SK-N-SH treated with all-trans-retinoic acid at 6 μM for 48 hours (cell line): ENCODE data around the gene SDC1.

Experiments
- ATAC-seq: fragments of 200-7000 bp; cut with Tn5 transposase; 3 replicates; pipeline ENCODE4 v1.9.1; 2020; ENCODE audit warnings: mild to moderate bottlenecking, moderate library complexity
- ARNTL ChIP-seq: fragments of 450-650 bp; formaldehyde crosslinking; IDR thresholded peaks from 2 replicates; pipeline ENCODE4 v1.5.0; 2020; ENCODE audit warnings: low read depth, mild to moderate bottlenecking, moderate library complexity, borderline replicate concordance
- BACH2 ChIP-seq: fragments of 250-450 bp; sonication (Bioruptor Pico); IDR thresholded peaks from 2 replicates; pipeline ENCODE4 v1.9.0; 2021; ENCODE audit warnings: mild to moderate bottlenecking, borderline replicate concordance
- ESRRG ChIP-seq: fragments of 250-450 bp; sonication (Bioruptor Pico); IDR thresholded peaks from 2 replicates; pipeline ENCODE4 v1.6.1; 2021; ENCODE audit warnings: mild to moderate bottlenecking
- OSR1 ChIP-seq: fragments of 250-450 bp; sonication (Bioruptor Pico); IDR thresholded peaks from 2 replicates; pipeline ENCODE4 v1.8.0; 2022; ENCODE audit warnings: moderate library complexity, mild to moderate bottlenecking, inconsistent platforms
- RARB ChIP-seq: fragments of 250-450 bp; sonication (Bioruptor Pico); IDR thresholded peaks from 2 replicates; pipeline ENCODE4 v1.8.0; 2021; ENCODE audit warnings: mild to moderate bottlenecking, moderate library complexity
- SNAI2 ChIP-seq: fragments of 250-450 bp; sonication (Bioruptor Pico); IDR thresholded peaks from 2 replicates; pipeline ENCODE4 v1.5.0; 2020; ENCODE audit warnings: mild to moderate bottlenecking, moderate library complexity
- TCF4 ChIP-seq: fragments of 250-450 bp; sonication (Bioruptor Pico); IDR thresholded peaks from 2 replicates; pipeline ENCODE4 v1.8.0; 2021; ENCODE audit warnings: mild to moderate bottlenecking, moderate library complexity, borderline replicate concordance
- TOX ChIP-seq: fragments of 250-450 bp; sonication (Bioruptor Pico); IDR thresholded peaks from 2 replicates; pipeline ENCODE4 v1.8.0; 2021; ENCODE audit warnings: mild to moderate bottlenecking, moderate library complexity, borderline replicate concordance
- ZC3H10 ChIP-seq: fragments of 250-450 bp; sonication (Bioruptor Pico); IDR thresholded peaks from 2 replicates; pipeline ENCODE4 v1.5.1; 2021; ENCODE audit warnings: mild to moderate bottlenecking, moderate library complexity
- ZFP3 ChIP-seq: fragments of 250-450 bp; sonication (Bioruptor Pico); IDR thresholded peaks from 2 replicates; pipeline ENCODE4 v1.5.0; 2020; ENCODE audit warnings: mild to moderate bottlenecking, moderate library complexity
- ZFP30 ChIP-seq: fragments of 450-650 bp; formaldehyde crosslinking; IDR thresholded peaks from 2 replicates; pipeline ENCODE4 v1.5.0; 2022; ENCODE audit warnings: mild to moderate bottlenecking, moderate library complexity
- ZNF565 ChIP-seq: fragments of 450-650 bp; formaldehyde crosslinking; conservative IDR thresholded peaks from 2 replicates; pipeline ENCODE4 v1.5.0; 2020; ENCODE audit warnings: low read depth, mild to moderate bottlenecking, moderate library complexity
- ZNF70 ChIP-seq: fragments of 450-650 bp; formaldehyde crosslinking; IDR thresholded peaks from 2 replicates; pipeline ENCODE4 v1.5.0; 2020; ENCODE audit warnings: mild to moderate bottlenecking, moderate library complexity
- ZNF8 ChIP-seq: fragments of 450-650 bp; formaldehyde crosslinking; IDR thresholded peaks from 2 replicates; pipeline ENCODE4 v1.5.0; 2020; ENCODE audit warnings: mild to moderate bottlenecking, moderate library complexity
- TF ChIP-seq, protein P1 (sequence below): fragments of 250-450 bp; sonication (Bioruptor Pico); IDR thresholded peaks from 2 replicates; pipeline ENCODE4 v1.5.1; 2020; ENCODE audit warnings: low read depth, mild to moderate bottlenecking, moderate library complexity
- TF ChIP-seq, protein P2 (sequence below): fragments of 250-450 bp; sonication (Bioruptor Pico); IDR thresholded peaks from 2 replicates; pipeline ENCODE4 v1.8.0; 2020; ENCODE audit warnings: mild to moderate bottlenecking, moderate library complexity, borderline replicate concordance
- TF ChIP-seq, protein P3 (sequence below): fragments of 250-450 bp; sonication (Bioruptor Pico); IDR thresholded peaks from 2 replicates; pipeline ENCODE4 v1.5.1; 2021; ENCODE audit warnings: mild to moderate bottlenecking, moderate library complexity
- TF ChIP-seq, protein P4 (sequence below): fragments of 250-450 bp; sonication (Bioruptor Pico); IDR thresholded peaks from 2 replicates; pipeline ENCODE4 v1.8.0; 2021; ENCODE audit warnings: low read depth, mild to moderate bottlenecking, moderate library complexity, borderline replicate concordance
- TF ChIP-seq, protein P5 (sequence below): fragments of 250-450 bp; sonication (Bioruptor Pico); IDR thresholded peaks from 2 replicates; pipeline ENCODE4 v1.5.0; 2020; ENCODE audit warnings: mild to moderate bottlenecking, moderate library complexity

SDC1 gene

DNA sequence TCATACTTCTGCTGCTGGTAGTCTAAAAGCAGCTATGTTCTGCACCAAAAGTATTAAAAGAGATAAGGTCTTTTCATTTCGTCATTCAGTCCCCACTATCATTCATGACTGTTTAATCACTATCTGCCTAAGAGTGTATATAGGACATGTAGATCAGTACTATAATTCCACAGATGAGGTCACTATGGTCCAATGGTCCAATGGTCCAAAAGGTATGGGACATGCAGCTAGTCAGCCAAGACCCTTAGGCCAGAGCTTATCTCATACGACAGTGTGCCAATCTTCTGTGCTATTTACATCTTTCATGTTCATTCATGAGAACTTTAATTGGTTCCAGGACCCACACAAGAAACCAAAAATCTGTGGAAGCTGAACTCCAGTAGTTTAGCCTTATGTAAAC, 42.6 kb upstream of the SDC1 start:
- TF ChIP-seq ZFP3 (CRISPR knock-in tag) (no peak), RARB (CRISPR knock-in tag) (no peak), TOX (CRISPR knock-in tag) (no peak), TCF4 (CRISPR knock-in tag) (no peak), SNAI2 (CRISPR knock-in tag) (no peak), ZNF8 (no peak), ESRRG (CRISPR knock-in tag) (no peak), OSR1 (CRISPR knock-in tag) (no peak)
- TF ChIP-seq, protein P1, sequence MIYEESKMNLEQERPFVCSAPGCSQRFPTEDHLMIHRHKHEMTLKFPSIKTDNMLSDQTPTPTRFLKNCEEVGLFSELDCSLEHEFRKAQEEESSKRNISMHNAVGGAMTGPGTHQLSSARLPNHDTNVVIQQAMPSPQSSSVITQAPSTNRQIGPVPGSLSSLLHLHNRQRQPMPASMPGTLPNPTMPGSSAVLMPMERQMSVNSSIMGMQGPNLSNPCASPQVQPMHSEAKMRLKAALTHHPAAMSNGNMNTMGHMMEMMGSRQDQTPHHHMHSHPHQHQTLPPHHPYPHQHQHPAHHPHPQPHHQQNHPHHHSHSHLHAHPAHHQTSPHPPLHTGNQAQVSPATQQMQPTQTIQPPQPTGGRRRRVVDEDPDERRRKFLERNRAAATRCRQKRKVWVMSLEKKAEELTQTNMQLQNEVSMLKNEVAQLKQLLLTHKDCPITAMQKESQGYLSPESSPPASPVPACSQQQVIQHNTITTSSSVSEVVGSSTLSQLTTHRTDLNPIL (CRISPR knock-in tag): no peak
- TF ChIP-seq, protein P2, sequence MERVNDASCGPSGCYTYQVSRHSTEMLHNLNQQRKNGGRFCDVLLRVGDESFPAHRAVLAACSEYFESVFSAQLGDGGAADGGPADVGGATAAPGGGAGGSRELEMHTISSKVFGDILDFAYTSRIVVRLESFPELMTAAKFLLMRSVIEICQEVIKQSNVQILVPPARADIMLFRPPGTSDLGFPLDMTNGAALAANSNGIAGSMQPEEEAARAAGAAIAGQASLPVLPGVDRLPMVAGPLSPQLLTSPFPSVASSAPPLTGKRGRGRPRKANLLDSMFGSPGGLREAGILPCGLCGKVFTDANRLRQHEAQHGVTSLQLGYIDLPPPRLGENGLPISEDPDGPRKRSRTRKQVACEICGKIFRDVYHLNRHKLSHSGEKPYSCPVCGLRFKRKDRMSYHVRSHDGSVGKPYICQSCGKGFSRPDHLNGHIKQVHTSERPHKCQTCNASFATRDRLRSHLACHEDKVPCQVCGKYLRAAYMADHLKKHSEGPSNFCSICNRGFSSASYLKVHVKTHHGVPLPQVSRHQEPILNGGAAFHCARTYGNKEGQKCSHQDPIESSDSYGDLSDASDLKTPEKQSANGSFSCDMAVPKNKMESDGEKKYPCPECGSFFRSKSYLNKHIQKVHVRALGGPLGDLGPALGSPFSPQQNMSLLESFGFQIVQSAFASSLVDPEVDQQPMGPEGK (CRISPR knock-in tag): no peak
- TF ChIP-seq, protein P3, sequence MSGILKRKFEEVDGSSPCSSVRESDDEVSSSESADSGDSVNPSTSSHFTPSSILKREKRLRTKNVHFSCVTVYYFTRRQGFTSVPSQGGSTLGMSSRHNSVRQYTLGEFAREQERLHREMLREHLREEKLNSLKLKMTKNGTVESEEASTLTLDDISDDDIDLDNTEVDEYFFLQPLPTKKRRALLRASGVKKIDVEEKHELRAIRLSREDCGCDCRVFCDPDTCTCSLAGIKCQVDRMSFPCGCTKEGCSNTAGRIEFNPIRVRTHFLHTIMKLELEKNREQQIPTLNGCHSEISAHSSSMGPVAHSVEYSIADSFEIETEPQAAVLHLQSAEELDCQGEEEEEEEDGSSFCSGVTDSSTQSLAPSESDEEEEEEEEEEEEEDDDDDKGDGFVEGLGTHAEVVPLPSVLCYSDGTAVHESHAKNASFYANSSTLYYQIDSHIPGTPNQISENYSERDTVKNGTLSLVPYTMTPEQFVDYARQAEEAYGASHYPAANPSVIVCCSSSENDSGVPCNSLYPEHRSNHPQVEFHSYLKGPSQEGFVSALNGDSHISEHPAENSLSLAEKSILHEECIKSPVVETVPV: no peak
- ATAC-seq: peak; percentile 33; the same call in 2 of the 3 replicates

DNA sequence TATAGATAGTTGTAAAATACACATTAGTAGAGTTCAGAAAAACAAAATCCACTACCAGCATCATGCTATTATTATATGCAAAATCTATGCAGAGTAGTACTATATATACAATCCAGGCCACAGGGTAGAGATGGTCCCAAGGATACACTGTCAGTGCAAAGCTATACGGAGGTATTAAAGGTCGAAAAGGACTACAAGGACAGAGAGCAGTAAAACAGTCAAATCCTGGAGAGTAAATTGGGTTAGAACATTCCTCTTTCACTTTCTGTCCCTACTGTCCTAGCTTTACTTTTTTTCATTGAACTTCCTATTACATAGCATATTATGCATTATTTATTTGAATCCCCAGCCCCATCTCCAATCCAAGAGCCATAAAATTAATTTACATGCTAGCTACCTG, 39.7 kb upstream of the SDC1 start:
- TF ChIP-seq SNAI2 (CRISPR knock-in tag): no peak
- no peak for TF ChIP-seq ZFP3 (CRISPR knock-in tag)
- TF ChIP-seq, protein P1 (CRISPR knock-in tag): no peak
- TF ChIP-seq ZNF565: no peak
- TF ChIP-seq, protein P4, sequence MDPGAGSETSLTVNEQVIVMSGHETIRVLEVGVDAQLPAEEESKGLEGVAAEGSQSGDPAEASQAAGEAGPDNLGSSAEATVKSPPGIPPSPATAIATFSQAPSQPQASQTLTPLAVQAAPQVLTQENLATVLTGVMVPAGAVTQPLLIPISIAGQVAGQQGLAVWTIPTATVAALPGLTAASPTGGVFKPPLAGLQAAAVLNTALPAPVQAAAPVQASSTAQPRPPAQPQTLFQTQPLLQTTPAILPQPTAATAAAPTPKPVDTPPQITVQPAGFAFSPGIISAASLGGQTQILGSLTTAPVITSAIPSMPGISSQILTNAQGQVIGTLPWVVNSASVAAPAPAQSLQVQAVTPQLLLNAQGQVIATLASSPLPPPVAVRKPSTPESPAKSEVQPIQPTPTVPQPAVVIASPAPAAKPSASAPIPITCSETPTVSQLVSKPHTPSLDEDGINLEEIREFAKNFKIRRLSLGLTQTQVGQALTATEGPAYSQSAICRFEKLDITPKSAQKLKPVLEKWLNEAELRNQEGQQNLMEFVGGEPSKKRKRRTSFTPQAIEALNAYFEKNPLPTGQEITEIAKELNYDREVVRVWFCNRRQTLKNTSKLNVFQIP (CRISPR knock-in tag): no peak
- TF ChIP-seq ZFP30 (CRISPR knock-in tag): no peak
- no peak for TF ChIP-seq ZNF70 (CRISPR knock-in tag)
- no peak for TF ChIP-seq BACH2 (CRISPR knock-in tag)
- TF ChIP-seq TOX (CRISPR knock-in tag): no peak
- TF ChIP-seq, protein P2 (CRISPR knock-in tag): no peak
- no peak for TF ChIP-seq ZC3H10 (CRISPR knock-in tag)
- ATAC-seq: peak; percentile 24; the same call in 2 of the 3 replicates

DNA sequence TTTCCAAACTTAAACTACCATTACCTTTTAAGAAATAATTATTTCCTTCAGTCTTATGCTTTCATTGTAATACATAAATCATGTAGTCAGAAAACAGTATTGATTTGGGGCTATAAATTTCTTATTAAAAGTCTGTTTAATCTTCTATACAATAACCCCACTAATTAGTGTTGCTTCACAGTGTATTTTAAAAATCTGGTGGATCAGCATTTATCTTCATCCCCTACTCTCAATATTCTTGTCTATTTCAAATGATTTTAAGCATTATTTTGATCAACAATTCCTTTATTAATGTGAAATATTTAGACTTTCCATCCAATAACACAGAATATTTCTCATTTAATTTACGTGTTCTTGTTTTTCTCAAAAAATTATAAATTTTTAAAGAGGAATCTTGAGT, 32.5 kb upstream of the SDC1 start:
- no peak for ATAC-seq
- TF ChIP-seq ESRRG (CRISPR knock-in tag) (no peak), ZNF8 (no peak), TOX (CRISPR knock-in tag) (no peak), ARNTL (CRISPR knock-in tag) (no peak), ZFP30 (CRISPR knock-in tag) (no peak), ZFP3 (CRISPR knock-in tag) (no peak)
- TF ChIP-seq, protein P5, sequence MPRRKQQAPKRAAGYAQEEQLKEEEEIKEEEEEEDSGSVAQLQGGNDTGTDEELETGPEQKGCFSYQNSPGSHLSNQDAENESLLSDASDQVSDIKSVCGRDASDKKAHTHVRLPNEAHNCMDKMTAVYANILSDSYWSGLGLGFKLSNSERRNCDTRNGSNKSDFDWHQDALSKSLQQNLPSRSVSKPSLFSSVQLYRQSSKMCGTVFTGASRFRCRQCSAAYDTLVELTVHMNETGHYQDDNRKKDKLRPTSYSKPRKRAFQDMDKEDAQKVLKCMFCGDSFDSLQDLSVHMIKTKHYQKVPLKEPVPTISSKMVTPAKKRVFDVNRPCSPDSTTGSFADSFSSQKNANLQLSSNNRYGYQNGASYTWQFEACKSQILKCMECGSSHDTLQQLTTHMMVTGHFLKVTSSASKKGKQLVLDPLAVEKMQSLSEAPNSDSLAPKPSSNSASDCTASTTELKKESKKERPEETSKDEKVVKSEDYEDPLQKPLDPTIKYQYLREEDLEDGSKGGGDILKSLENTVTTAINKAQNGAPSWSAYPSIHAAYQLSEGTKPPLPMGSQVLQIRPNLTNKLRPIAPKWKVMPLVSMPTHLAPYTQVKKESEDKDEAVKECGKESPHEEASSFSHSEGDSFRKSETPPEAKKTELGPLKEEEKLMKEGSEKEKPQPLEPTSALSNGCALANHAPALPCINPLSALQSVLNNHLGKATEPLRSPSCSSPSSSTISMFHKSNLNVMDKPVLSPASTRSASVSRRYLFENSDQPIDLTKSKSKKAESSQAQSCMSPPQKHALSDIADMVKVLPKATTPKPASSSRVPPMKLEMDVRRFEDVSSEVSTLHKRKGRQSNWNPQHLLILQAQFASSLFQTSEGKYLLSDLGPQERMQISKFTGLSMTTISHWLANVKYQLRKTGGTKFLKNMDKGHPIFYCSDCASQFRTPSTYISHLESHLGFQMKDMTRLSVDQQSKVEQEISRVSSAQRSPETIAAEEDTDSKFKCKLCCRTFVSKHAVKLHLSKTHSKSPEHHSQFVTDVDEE: no peak
